Measurements from ENCODE around the gene CLIP2.

The CLIP2 gene

DNA sequence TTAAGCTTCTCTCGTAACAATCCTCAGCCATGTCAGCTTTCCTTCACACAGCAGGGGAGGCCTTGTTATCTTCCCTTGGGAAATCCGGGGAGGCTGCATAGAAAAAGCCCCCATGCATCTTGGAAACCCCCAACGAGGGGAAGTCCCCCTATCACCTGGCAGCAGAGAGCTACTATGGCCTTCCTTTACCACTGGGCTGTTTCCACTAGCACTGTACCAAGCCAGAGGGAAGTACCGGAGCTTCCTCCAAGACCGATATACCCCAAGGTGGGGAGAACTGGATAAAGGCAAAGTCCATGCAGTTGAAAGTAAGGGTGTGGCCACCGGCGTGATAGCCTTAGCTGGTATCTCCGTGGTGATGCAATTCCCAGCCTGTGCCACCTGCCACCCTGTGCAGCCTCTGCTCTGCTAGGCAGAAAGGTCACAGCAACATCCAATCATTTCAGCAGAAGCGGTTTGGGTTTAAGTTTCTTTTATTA lies 4.4 kb upstream of the CLIP2 start:
- no peak for DNase-seq (ENCODE audit: extremely low read depth, low read depth)
- no peak overlapping the region for H3K4me3 ChIP-seq (replicated peaks; ENCODE audit: low read depth, low read length)
- TF ChIP-seq, protein P1, sequence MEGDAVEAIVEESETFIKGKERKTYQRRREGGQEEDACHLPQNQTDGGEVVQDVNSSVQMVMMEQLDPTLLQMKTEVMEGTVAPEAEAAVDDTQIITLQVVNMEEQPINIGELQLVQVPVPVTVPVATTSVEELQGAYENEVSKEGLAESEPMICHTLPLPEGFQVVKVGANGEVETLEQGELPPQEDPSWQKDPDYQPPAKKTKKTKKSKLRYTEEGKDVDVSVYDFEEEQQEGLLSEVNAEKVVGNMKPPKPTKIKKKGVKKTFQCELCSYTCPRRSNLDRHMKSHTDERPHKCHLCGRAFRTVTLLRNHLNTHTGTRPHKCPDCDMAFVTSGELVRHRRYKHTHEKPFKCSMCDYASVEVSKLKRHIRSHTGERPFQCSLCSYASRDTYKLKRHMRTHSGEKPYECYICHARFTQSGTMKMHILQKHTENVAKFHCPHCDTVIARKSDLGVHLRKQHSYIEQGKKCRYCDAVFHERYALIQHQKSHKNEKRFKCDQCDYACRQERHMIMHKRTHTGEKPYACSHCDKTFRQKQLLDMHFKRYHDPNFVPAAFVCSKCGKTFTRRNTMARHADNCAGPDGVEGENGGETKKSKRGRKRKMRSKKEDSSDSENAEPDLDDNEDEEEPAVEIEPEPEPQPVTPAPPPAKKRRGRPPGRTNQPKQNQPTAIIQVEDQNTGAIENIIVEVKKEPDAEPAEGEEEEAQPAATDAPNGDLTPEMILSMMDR (IDR thresholded peaks at IDR 0.05; ENCODE audit: low read depth, low read length, missing control alignments) = no peak

DNA sequence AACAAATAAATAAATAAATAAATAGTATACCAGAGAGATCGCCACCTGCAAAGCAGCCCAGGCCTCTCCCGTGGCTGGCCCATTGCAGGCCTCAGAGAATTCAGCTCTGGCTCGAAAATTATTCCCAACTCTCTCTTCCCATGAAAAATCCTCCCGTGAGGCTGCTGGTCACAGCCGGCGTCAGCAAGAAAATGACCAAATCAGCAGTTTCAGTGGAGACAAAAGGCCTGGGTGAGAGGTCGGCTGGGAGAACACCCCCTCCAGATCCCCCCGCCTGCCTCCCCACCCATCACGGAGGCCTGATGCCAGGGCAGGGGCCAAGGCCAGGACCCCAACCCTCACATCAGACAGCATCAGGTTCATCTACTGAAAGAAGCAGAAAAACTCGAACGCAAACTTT lies 3.1 kb upstream of the CLIP2 start:
- H3K4me3 ChIP-seq (replicated peaks; ENCODE audit: low read depth, low read length) = no peak overlapping the region
- TF ChIP-seq, protein P1 (IDR thresholded peaks at IDR 0.05; ENCODE audit: low read depth, low read length, missing control alignments) = no peak
- no peak for DNase-seq (ENCODE audit: extremely low read depth, low read depth)

DNA sequence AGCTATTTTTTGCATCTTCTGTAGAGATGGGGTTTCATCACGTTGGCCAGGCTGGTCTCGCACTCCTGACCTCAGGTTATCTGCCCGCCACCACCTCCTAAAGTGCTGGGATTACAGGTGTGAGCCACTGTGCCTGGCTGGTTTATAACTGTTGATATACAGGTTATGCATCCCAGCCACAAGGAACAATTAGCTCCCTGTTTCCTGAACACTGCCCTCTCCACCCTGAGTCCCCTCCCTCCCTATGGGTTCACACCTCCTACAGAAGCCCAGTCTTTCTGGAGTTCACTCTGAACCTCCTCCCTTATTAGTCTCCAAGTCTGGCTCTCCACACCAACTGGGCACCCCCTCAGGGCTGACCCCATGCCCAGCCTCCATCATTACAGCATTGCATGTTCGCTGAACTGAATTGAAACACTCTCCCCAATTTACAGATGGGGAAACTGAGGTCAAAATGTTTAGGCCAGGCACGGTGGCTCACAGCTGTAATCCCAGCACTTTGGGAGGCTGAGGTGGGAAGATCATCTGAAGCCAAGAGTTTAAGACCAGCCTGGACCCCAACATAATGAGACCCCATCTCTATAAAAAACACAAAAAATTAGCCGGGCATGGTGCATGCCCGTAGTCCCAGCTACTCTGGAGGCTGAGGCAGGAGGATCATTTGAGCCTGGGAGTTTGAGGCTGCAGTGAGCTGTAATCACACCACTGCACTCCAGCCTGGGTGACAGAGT lies 1.7 kb upstream of the CLIP2 start:
- H3K4me3 ChIP-seq (replicated peaks; ENCODE audit: low read depth, low read length) = no peak overlapping the region
- DNase-seq (ENCODE audit: extremely low read depth, low read depth) = no peak
- TF ChIP-seq, protein P1 (IDR thresholded peaks at IDR 0.05; ENCODE audit: low read depth, low read length, missing control alignments) = no peak

DNA sequence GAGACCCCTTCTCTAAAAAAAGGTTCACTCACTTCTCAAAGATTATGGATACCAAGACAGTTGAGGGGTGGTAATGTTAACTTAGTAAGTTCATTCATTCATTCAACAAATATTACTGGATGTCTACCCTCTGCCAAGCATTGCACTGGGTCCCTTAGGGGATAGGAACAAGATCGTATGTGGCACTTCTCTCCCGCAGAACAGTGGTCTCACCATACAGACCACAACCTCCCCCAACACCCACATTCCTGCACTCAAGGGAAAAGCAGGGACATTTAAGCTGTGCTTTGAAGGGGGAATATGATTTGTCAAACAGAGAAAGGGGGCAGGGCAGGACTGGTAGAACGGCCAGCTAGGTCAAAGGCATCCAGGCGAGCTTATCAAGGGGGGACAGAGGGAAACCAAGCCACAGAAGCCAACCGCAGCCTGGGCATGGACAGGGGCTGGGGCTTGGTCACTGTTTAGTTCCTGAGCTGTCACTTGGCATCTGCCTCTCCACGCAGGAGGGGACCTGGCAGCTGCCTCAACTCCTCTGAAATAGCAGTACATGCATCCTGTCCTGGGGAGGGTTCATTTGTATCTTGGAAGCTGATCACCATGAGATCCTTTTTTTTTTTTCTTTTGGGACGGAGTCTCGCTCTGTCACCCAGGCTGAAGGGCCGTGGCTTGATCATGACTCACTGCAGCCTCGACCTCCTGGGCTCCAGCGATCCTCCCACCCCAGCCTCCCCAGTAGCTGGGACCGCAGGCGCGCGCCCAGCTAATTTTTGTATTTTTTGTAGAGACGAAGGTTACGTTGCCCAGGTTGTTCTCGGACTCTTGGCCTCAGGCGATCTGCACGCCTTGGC lies 949 bp upstream of the CLIP2 start:
- TF ChIP-seq, protein P1 (IDR thresholded peaks at IDR 0.05; ENCODE audit: low read depth, low read length, missing control alignments) = no peak
- no peak for DNase-seq (ENCODE audit: extremely low read depth, low read depth)
- H3K4me3 ChIP-seq (replicated peaks; ENCODE audit: low read depth, low read length) = peak overlapping the region; percentile 46

DNA sequence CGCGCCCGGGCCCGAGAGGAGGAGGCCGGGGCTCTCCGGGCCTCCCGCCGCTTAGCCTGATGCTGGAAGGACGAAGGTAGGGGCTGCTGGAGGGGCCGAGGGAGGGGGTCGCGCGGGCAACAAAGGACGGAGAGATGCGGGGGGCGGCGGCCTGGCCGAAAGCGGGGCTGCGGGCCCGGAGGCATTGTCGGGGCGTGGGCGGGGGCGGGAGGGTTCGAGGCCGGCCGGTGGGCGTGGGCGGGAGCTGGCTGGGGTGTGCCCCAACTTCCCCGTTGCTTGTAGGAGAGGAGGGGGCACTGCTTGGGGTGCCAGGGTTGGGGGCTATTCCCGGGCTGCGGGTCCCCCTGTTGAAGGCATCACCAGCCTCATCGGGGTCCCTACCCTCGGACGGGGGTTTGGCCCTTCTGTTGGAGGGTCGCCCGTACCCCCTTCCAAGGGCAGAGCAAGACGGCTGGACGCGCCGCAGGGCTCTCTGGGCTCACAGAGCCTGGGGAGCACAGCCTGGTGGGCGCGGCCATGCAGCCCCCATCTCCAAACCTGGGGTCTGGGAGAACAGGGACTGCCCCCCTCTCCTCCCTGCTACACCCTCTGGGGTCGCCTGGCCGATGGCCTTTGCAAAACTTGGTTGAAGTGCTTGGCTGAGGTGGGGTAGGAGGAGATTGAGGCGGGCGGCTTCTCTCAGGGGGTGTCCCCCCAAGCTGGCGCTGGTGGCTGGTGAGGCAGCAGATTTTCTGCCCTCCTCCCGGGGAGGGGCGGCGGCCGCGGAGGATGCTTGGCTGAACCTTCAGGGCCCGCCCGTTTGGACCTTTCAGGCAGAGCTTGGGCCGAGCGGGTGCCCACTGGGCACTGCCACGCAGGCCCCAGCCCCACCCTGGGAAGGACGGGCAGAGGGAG lies 699 bp downstream of the CLIP2 start:
- TF ChIP-seq, protein P1 (IDR thresholded peaks at IDR 0.05; ENCODE audit: low read depth, low read length, missing control alignments) = no peak
- peak overlapping the region; percentile 74 for H3K4me3 ChIP-seq (replicated peaks; ENCODE audit: low read depth, low read length)
- no peak for DNase-seq (ENCODE audit: extremely low read depth, low read depth)

DNA sequence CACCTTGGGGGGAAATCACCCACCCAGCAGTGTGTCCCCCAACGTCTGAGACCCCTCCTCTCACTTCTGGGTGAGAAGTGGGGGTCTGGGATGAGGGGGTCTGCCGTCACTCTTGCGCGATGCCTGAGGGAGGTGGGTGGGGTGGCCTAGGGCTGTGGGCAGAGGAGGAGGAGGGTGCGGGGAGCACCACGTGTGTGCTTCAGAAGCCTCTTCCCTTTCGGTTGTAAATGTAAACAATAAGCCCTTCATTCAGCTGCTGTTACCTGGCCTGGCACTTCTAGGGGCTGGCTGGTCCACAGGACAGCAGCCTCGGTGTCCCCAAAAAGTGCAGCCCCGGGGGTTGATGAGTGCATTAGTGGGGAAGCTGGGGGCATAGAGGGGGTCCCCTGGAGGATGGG lies 1.3 kb downstream of the CLIP2 start:
- TF ChIP-seq, protein P1 (IDR thresholded peaks at IDR 0.05; ENCODE audit: low read depth, low read length, missing control alignments) = no peak
- no peak for DNase-seq (ENCODE audit: extremely low read depth, low read depth)
- peak overlapping the region; percentile 74 for H3K4me3 ChIP-seq (replicated peaks; ENCODE audit: low read depth, low read length)
